AG08395 (cell line): ENCODE data around the gene NKX2-3.

Experiments used
- DNase-seq: peaks from one replicate; pipeline ENCODE4 v3.0.0; 2012; ENCODE audit warnings: mixed read lengths, low spot score

NKX2-3 gene

GRCh38 chr10:99582255-99582770, 49.6 kb downstream of the NKX2-3 start:
- no peak for DNase-seq

GRCh38 chr10:99583687-99584086, 50.9 kb downstream of the NKX2-3 start:
- no peak for DNase-seq
